HG03139 (cell line): ENCODE results near the gene SAMHD1.
"Not testable (repeated sequence)": the region's sequence is repeated elsewhere in the genome, so short reads cannot be mapped to it uniquely, and the experiment has no call there.

Experiments used
- ATAC-seq: cut with Tn5 transposase; IDR thresholded peaks from one replicate; pipeline ENCODE4 v1.9.1; 2021; ENCODE audit not compliant: unreplicated experiment

The SAMHD1 gene

GRCh38 chr20:36856691-36857635 lies 94.5 kb downstream of the SAMHD1 start:
- no peak for ATAC-seq

GRCh38 chr20:36856195-36856594 lies 95.3 kb downstream of the SAMHD1 start:
- ATAC-seq = no peak

- no peak for ATAC-seq
Measured at GRCh38 chr20:36855241-36855657, 96.3 kb downstream of the SAMHD1 start.

- ATAC-seq = no peak
Measured at GRCh38 chr20:36854348-36855240, 96.9 kb downstream of the SAMHD1 start.

GRCh38 chr20:36852187-36852586 lies 99.3 kb downstream of the SAMHD1 start:
- ATAC-seq = no peak

- ATAC-seq = no peak
Measured at GRCh38 chr20:36851490-36851889, 100.0 kb downstream of the SAMHD1 start.

GRCh38 chr20:36850759-36851158 lies 100.7 kb downstream of the SAMHD1 start:
- no peak for ATAC-seq

GRCh38 chr20:36849333-36850065 lies 102.0 kb downstream of the SAMHD1 start:
- no peak for ATAC-seq

GRCh38 chr20:36848677-36849076 lies 102.8 kb downstream of the SAMHD1 start:
- no peak for ATAC-seq

GRCh38 chr20:36848078-36848660 lies 103.3 kb downstream of the SAMHD1 start:
- no peak for ATAC-seq

- ATAC-seq = no peak
Measured at GRCh38 chr20:36847710-36848040, 103.8 kb downstream of the SAMHD1 start.

GRCh38 chr20:36847009-36847709 lies 104.3 kb downstream of the SAMHD1 start:
- no peak for ATAC-seq

GRCh38 chr20:36845288-36845971 lies 106.1 kb downstream of the SAMHD1 start:
- no peak for ATAC-seq

GRCh38 chr20:36841030-36841429 lies 110.5 kb downstream of the SAMHD1 start:
- ATAC-seq = not testable (repeated sequence)
